Retinal pigment epithelial cell (primary cell): ENCODE measurements around the gene IZUMO1.
A peak's percentile ranks its signal among the peaks of the same experiment; 100 is the strongest.

Experiments
- DNase-seq: peaks from one replicate; pipeline ENCODE4 v3.0.0-alpha.2; 2010; ENCODE audit warnings: low read depth
- H3K4me3 ChIP-seq: 2 replicates; pipeline ENCODE4 v1.5.1; 2011; ENCODE audit warnings: mild to moderate bottlenecking, low read length, control low read depth, moderate library complexity
- TF ChIP-seq, protein P1 (sequence below): conservative IDR thresholded peaks from 2 replicates; pipeline ENCODE4 v1.5.1; 2011; ENCODE audit warnings: low read depth, low read length, control low read depth, inconsistent platforms

IZUMO1 gene

DNA sequence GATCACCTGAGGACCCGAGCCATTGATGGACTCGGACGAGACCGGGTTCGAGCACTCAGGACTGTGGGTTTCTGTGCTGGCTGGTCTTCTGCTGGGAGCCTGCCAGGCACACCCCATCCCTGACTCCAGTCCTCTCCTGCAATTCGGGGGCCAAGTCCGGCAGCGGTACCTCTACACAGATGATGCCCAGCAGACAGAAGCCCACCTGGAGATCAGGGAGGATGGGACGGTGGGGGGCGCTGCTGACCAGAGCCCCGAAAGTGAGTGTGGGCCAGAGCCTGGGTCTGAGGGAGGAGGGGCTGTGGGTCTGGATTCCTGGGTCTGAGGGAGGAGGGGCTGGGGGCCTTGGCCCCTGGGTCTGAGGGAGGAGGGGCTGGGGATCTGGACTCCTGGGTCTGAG lies 9.5 kb upstream of the IZUMO1 start:
- no peak for DNase-seq
- H3K4me3 ChIP-seq = no peak overlapping the region
- TF ChIP-seq, protein P1, sequence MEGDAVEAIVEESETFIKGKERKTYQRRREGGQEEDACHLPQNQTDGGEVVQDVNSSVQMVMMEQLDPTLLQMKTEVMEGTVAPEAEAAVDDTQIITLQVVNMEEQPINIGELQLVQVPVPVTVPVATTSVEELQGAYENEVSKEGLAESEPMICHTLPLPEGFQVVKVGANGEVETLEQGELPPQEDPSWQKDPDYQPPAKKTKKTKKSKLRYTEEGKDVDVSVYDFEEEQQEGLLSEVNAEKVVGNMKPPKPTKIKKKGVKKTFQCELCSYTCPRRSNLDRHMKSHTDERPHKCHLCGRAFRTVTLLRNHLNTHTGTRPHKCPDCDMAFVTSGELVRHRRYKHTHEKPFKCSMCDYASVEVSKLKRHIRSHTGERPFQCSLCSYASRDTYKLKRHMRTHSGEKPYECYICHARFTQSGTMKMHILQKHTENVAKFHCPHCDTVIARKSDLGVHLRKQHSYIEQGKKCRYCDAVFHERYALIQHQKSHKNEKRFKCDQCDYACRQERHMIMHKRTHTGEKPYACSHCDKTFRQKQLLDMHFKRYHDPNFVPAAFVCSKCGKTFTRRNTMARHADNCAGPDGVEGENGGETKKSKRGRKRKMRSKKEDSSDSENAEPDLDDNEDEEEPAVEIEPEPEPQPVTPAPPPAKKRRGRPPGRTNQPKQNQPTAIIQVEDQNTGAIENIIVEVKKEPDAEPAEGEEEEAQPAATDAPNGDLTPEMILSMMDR = no peak

- TF ChIP-seq, protein P1 = no peak
- no peak overlapping the region for H3K4me3 ChIP-seq
- no peak for DNase-seq
These were observed 9.1 kb upstream of the IZUMO1 start for GRCh38 chr19:48755787-48756186.

GRCh38 chr19:48755084-48755641 lies 8.5 kb upstream of the IZUMO1 start, which contains the start of gene FGF21:
TSS of gene FGF21 (plus strand) at chr19:48755524. CDS start at chr19:48756237, 713 bp downstream.
- H3K4me3 ChIP-seq = no peak within 1 kb of the TSS
- DNase-seq = no peak
- TF ChIP-seq, protein P1 = no peak

- TF ChIP-seq, protein P1 = no peak
- peak within 1 kb of the TSS; percentile 42 for H3K4me3 ChIP-seq
- DNase-seq = no peak
These were observed 6.0 kb upstream of the IZUMO1 start, which contains the start of gene FUT1 for GRCh38 chr19:48752496-48753365. TSS of gene FUT1 (minus strand) at chr19:48752641. CDS start at chr19:48751281, 1,360 bp downstream.

- peak overlapping the region; percentile 42 for H3K4me3 ChIP-seq
- TF ChIP-seq, protein P1 = no peak
- no peak for DNase-seq
These were observed 5.3 kb upstream of the IZUMO1 start for GRCh38 chr19:48751845-48752495.

- DNase-seq = no peak
- TF ChIP-seq, protein P1 = no peak
- no peak overlapping the region for H3K4me3 ChIP-seq
These were observed 4.2 kb upstream of the IZUMO1 start for GRCh38 chr19:48750771-48751504.
